HCT116 (cell line): Measurements from ENCODE around the gene PPP1R27. TPM values are rescaled to one million over a fixed set of nuclear protein-coding genes. Genes with fewer than 3 reads are reported as not detected.

Experiments
- ATAC-seq: fragments of 200-7000 bp; cut with Tn5 transposase; 2 replicates; pipeline ENCODE4 v1.9.1; 2020; ENCODE audit warnings: mild to moderate bottlenecking, moderate library complexity
- BruUV-seq: library from RNA; stranded (reverse); fragments of 400-500 nt; replicated peaks from 2 replicates; lab custom pipeline; 2021; lab: Mats Ljungman, UMichigan
- CTCF ChIA-PET: fragments of 300-600 bp; sonication (Branson Sonifier 250); formaldehyde crosslinking; loops from one replicate; lab custom pipeline; 2021; ENCODE audit warnings: antibody characterized with exemption; lab: Charles Lee
- POLR2A ChIA-PET: fragments of 300-600, 350-600 bp; sonication (Branson Sonifier 250); formaldehyde crosslinking; loops from one replicate; lab custom pipeline; 2021; ENCODE audit warnings: antibody characterized with exemption; lab: Charles Lee
- RAD21 ChIA-PET, 2 experiments: fragments of 300-600 bp; sonication (Branson Sonifier 250); formaldehyde crosslinking; loops; one replicate each; lab custom pipeline; 2023; ENCODE audit warnings: low total read pairs in 2 of 2; ENCODE audit not compliant: uncharacterized antibody in 2 of 2, unreplicated experiment in 2 of 2, low non-redundant PET in 1 of 2; lab: Charles Lee
- DNase-seq: peaks from one replicate; pipeline ENCODE4 v3.0.0-alpha.2; 2010; ENCODE audit warnings: low read depth, low spot score
- H2AFZ ChIP-seq: fragments of 200-600 bp; shearing (Covaris generic), sonication (generic); 2 replicates; pipeline ENCODE4 v1.6.1; 2017; ENCODE audit warnings: low read depth, mixed run types, mixed read lengths, antibody characterized with exemption, low read length; ENCODE audit not compliant: poor library complexity, severe bottlenecking
- H3K27ac ChIP-seq: 2 replicates; pipeline ENCODE4 v1.5.1; 2012; ENCODE audit warnings: low read depth, low read length
- H3K27me3 ChIP-seq: fragments of 200-600 bp; sonication (generic); 2 replicates; pipeline ENCODE4 v1.6.1; 2016; ENCODE audit warnings: mixed run types, low read length, mixed read lengths; ENCODE audit not compliant: insufficient read depth
- H3K36me3 ChIP-seq, 2 experiments: fragments of 200-500 bp in 1 of 2; fragments of 200-600 bp in 1 of 2; sonication (Bioruptor generic) in 1 of 2; sonication (generic) in 1 of 2; 2 replicates each; pipeline versions ENCODE4 v1.5.1 to v1.6.1; 2014 to 2016; ENCODE audit warnings: low read length in 2 of 2, inconsistent platforms in 1 of 2, mixed read lengths in 1 of 2, mixed run types in 1 of 2; ENCODE audit not compliant: insufficient read depth in 2 of 2, control insufficient read depth in 1 of 2
- H3K4me1 ChIP-seq, 2 experiments: fragments of 200-600 bp in 1 of 2; sonication (generic) in 1 of 2; 2 replicates each; pipeline versions ENCODE4 v1.5.1 to v1.6.1; 2012 to 2017; ENCODE audit warnings: low read length in 2 of 2, inconsistent platforms in 1 of 2, mild to moderate bottlenecking in 1 of 2, mixed read lengths in 1 of 2, mixed run types in 1 of 2, moderate library complexity in 1 of 2; ENCODE audit not compliant: insufficient read depth in 2 of 2, control insufficient read depth in 1 of 2
- H3K4me2 ChIP-seq: fragments of 200-600 bp; sonication (generic); 2 replicates; pipeline ENCODE4 v1.6.1; 2017; ENCODE audit warnings: mixed run types, low read length, mixed read lengths
- H3K4me3 ChIP-seq, 2 experiments: fragments of 200-600 bp in 1 of 2; sonication (generic) in 1 of 2; replicated peaks in 1 of 2; 2 replicates each; pipeline ENCODE4 v1.5.1; 2011 to 2016; ENCODE audit warnings: low read length in 2 of 2, control low read depth in 1 of 2, low read depth in 1 of 2, mild to moderate bottlenecking in 1 of 2, mixed read lengths in 1 of 2, mixed run types in 1 of 2
- H3K79me2 ChIP-seq: fragments of 200-600 bp; sonication (generic); 2 replicates; pipeline ENCODE4 v1.6.1; 2017; ENCODE audit warnings: mild to moderate bottlenecking, mixed run types, low read length, moderate library complexity, mixed read lengths; ENCODE audit not compliant: insufficient read depth
- H3K9ac ChIP-seq: fragments of 200-600 bp; sonication (generic); 2 replicates; pipeline ENCODE4 v1.6.1; 2016; ENCODE audit warnings: low read length, mixed read lengths
- H3K9me2 ChIP-seq: fragments of 200-600 bp; sonication (generic), shearing (Covaris generic); 2 replicates; pipeline ENCODE4 v1.6.1; 2017; ENCODE audit warnings: mixed run types, mild to moderate bottlenecking, moderate library complexity; ENCODE audit not compliant: insufficient read depth
- H3K9me3 ChIP-seq, 2 experiments: fragments of 200-500 bp in 1 of 2; fragments of 200-600 bp in 1 of 2; sonication (Bioruptor generic) in 1 of 2; sonication (generic) in 1 of 2; 2 replicates each; pipeline ENCODE4 v1.6.1; 2014 to 2017; ENCODE audit warnings: low read length in 2 of 2, mixed read lengths in 2 of 2, inconsistent platforms in 1 of 2, low read depth in 1 of 2, mild to moderate bottlenecking in 1 of 2, mixed run types in 1 of 2, moderate library complexity in 1 of 2; ENCODE audit not compliant: control insufficient read depth in 1 of 2, insufficient read depth in 1 of 2
- H4K20me1 ChIP-seq: fragments of 200-600 bp; sonication (generic), shearing (Covaris generic); 2 replicates; pipeline ENCODE4 v1.6.1; 2017; ENCODE audit warnings: mixed run types, mild to moderate bottlenecking, moderate library complexity; ENCODE audit not compliant: insufficient read depth
- EZH2phosphoT487 ChIP-seq: fragments of 200-600 bp; IDR thresholded peaks from 2 replicates; pipeline ENCODE4 v1.6.1; 2018; ENCODE audit warnings: antibody characterized with exemption, borderline replicate concordance
- REST ChIP-seq: IDR thresholded peaks from 2 replicates; pipeline ENCODE4 v1.6.1; 2012; ENCODE audit warnings: low read depth
- SP1 ChIP-seq: IDR thresholded peaks from 2 replicates; pipeline ENCODE4 v1.6.1; 2012; ENCODE audit warnings: low read depth
- ZFX ChIP-seq: fragments of 450-650 bp; IDR thresholded peaks from 2 replicates; pipeline ENCODE4 v1.6.1; 2017
- intact Hi-C: fragments of 100-400 bp; cut with micrococcal nuclease; formaldehyde crosslinking; loops from 2 replicates; pipeline ENCODE4 v1.10.0; 2022
- total RNA-seq: library from RNA; stranded (reverse); gene quantifications from one replicate; pipeline ENCODE4 v1.2.1, GENCODE V29; 2021; ENCODE audit not compliant: unreplicated experiment

The PPP1R27 gene
- total RNA-seq, 1 experiment from 2014 or later: not detected

- DNase-seq: no peak
- H3K9me3 ChIP-seq: peaks cover 0 to 9% of the 10 kb centered on the region in 2 experiments; a peak in 1 of 4 replicates
- H3K9ac ChIP-seq: no peak overlapping the region
- ChIA-PET CTCF (no interaction called here), RAD21 (no interaction called here), POLR2A (no interaction called here)
- no peak overlapping the region for H3K4me3 ChIP-seq
- H3K9me2 ChIP-seq: no peaks in the 10 kb centered on the region
- H3K36me3 ChIP-seq: no peaks in the 10 kb centered on the region
- intact Hi-C loops: no loop called here
- H3K4me2 ChIP-seq: no peak overlapping the region
- no peak overlapping the region for H2AFZ ChIP-seq
- no peaks in the 10 kb centered on the region for H3K27me3 ChIP-seq
- H3K79me2 ChIP-seq: no peaks in the 10 kb centered on the region
- H3K27ac ChIP-seq: peak overlapping the region; percentile 12; the same call in 1 of the 2 replicates
- TF ChIP-seq SP1 (no peak), REST (no peak), ZFX (no peak), EZH2phosphoT487 (no peak)
- peaks cover 5 to 18% of the 10 kb centered on the region in 2 experiments; a peak in 3 of 4 replicates for H3K4me1 ChIP-seq
- BruUV-seq: no TSS peak
- ATAC-seq: no peak
- H4K20me1 ChIP-seq: no peaks in the 10 kb centered on the region
These were observed 41.9 kb downstream of the PPP1R27 start for GRCh38 chr17:81792675-81793615.

Other genes starting within 250 kb of the PPP1R27 start
- gene NPLOC4, start 197.9 kb downstream of the PPP1R27 start, total RNA-seq: 137 TPM
- gene TSPAN10, start 197.9 kb downstream of the PPP1R27 start, total RNA-seq: 2.3 TPM
- gene PDE6G, start 178.5 kb downstream of the PPP1R27 start, total RNA-seq: not detected
- 75.9 TPM for gene OXLD1, start 168.4 kb downstream of the PPP1R27 start, total RNA-seq
- gene CCDC137, start 168.3 kb downstream of the PPP1R27 start, total RNA-seq: 77.5 TPM
- 47.5 TPM for gene ARL16, start 151.3 kb downstream of the PPP1R27 start, total RNA-seq
- 231 TPM for gene HGS, start 151.0 kb downstream of the PPP1R27 start, total RNA-seq
- gene MRPL12, start 131.7 kb downstream of the PPP1R27 start, total RNA-seq: 260 TPM
- gene SLC25A10, start 122.8 kb downstream of the PPP1R27 start, total RNA-seq: 70.8 TPM
- not detected for gene GCGR, start 30.9 kb downstream of the PPP1R27 start, total RNA-seq
- 59.2 TPM for gene MCRIP1, start 1.8 kb downstream of the PPP1R27 start, total RNA-seq
- gene P4HB, start 25.5 kb upstream of the PPP1R27 start, total RNA-seq: 1,043 TPM
- gene ARHGDIA, start 36.3 kb upstream of the PPP1R27 start, total RNA-seq: 554 TPM
- gene ALYREF, start 56.5 kb upstream of the PPP1R27 start, total RNA-seq: 280 TPM
- gene ANAPC11, start 56.7 kb upstream of the PPP1R27 start, total RNA-seq: 208 TPM
- 1.2 TPM for gene NPB, start 67.2 kb upstream of the PPP1R27 start, total RNA-seq
- 51.5 TPM for gene PCYT2, start 76.3 kb upstream of the PPP1R27 start, total RNA-seq
- gene SIRT7, start 83.1 kb upstream of the PPP1R27 start, total RNA-seq: 62.6 TPM
- 46.8 TPM for gene MAFG, start 92.7 kb upstream of the PPP1R27 start, total RNA-seq
- 396 TPM for gene PYCR1, start 102.2 kb upstream of the PPP1R27 start, total RNA-seq
- gene MYADML2, start 112.2 kb upstream of the PPP1R27 start, total RNA-seq: not detected
- gene NOTUM, start 126.1 kb upstream of the PPP1R27 start, total RNA-seq: 12.5 TPM
- gene ASPSCR1, start 142.6 kb upstream of the PPP1R27 start, total RNA-seq: 51.0 TPM
- 184 TPM for gene CENPX, start 187.8 kb upstream of the PPP1R27 start, total RNA-seq
- 40.1 TPM for gene LRRC45, start 188.3 kb upstream of the PPP1R27 start, total RNA-seq
- gene RAC3, start 196.6 kb upstream of the PPP1R27 start, total RNA-seq: 120 TPM
- gene DCXR, start 202.6 kb upstream of the PPP1R27 start, total RNA-seq: 306 TPM
- gene RFNG, start 216.8 kb upstream of the PPP1R27 start, total RNA-seq: 52.0 TPM
- gene GPS1, start 216.8 kb upstream of the PPP1R27 start, total RNA-seq: 205 TPM
- gene DUS1L, start 230.8 kb upstream of the PPP1R27 start, total RNA-seq: 176 TPM